Measurements from ENCODE around the gene TDRD3.

TDRD3 gene

GRCh38 chr13:60590800-60591747 is 194.1 kb downstream of the TDRD3 start:
- peaks cover 7% of the 10 kb centered on the region for H3K4me1 ChIP-seq (ENCODE audit: control insufficient read depth, insufficient read depth, low read length)
- no peaks in the 10 kb centered on the region for H3K9me3 ChIP-seq (ENCODE audit: control insufficient read depth, insufficient read depth, low read length)
- H3K9ac ChIP-seq (ENCODE audit: low read depth, low read length): no peak overlapping the region
- H3K27me3 ChIP-seq (ENCODE audit: control insufficient read depth, insufficient read depth, low read length): no peaks in the 10 kb centered on the region
- no peak overlapping the region for H3K4me3 ChIP-seq (ENCODE audit: low read depth, low read length)
- no peaks in the 10 kb centered on the region for H3K36me3 ChIP-seq (ENCODE audit: control insufficient read depth, insufficient read depth, low read length)

GRCh38 chr13:60603049-60603448 is 206.0 kb downstream of the TDRD3 start:
- Histone ChIP-seq H3K9ac (ENCODE audit: low read depth, low read length) (no peak overlapping the region), H3K36me3 (ENCODE audit: control insufficient read depth, insufficient read depth, low read length) (no peaks in the 10 kb centered on the region), H3K27me3 (ENCODE audit: control insufficient read depth, insufficient read depth, low read length) (no peaks in the 10 kb centered on the region), H3K4me3 (ENCODE audit: low read depth, low read length) (no peak overlapping the region), H3K9me3 (ENCODE audit: control insufficient read depth, insufficient read depth, low read length) (no peaks in the 10 kb centered on the region), H3K4me1 (ENCODE audit: control insufficient read depth, insufficient read depth, low read length) (no peaks in the 10 kb centered on the region)

- Histone ChIP-seq H3K9ac (ENCODE audit: low read depth, low read length) (no peak overlapping the region), H3K4me1 (ENCODE audit: control insufficient read depth, insufficient read depth, low read length) (no peaks in the 10 kb centered on the region), H3K4me3 (ENCODE audit: low read depth, low read length) (no peak overlapping the region), H3K9me3 (ENCODE audit: control insufficient read depth, insufficient read depth, low read length) (no peaks in the 10 kb centered on the region), H3K36me3 (ENCODE audit: control insufficient read depth, insufficient read depth, low read length) (no peaks in the 10 kb centered on the region), H3K27me3 (ENCODE audit: control insufficient read depth, insufficient read depth, low read length) (no peaks in the 10 kb centered on the region)
These were observed 207.0 kb downstream of the TDRD3 start for GRCh38 chr13:60604058-60604457.

GRCh38 chr13:60608954-60609353 is 211.9 kb downstream of the TDRD3 start:
- Histone ChIP-seq H3K4me1 (ENCODE audit: control insufficient read depth, insufficient read depth, low read length) (no peaks in the 10 kb centered on the region), H3K9me3 (ENCODE audit: control insufficient read depth, insufficient read depth, low read length) (no peaks in the 10 kb centered on the region), H3K36me3 (ENCODE audit: control insufficient read depth, insufficient read depth, low read length) (no peaks in the 10 kb centered on the region), H3K9ac (ENCODE audit: low read depth, low read length) (no peak overlapping the region), H3K27me3 (ENCODE audit: control insufficient read depth, insufficient read depth, low read length) (no peaks in the 10 kb centered on the region), H3K4me3 (ENCODE audit: low read depth, low read length) (no peak overlapping the region)

- Histone ChIP-seq H3K27me3 (ENCODE audit: control insufficient read depth, insufficient read depth, low read length) (no peaks in the 10 kb centered on the region), H3K4me1 (ENCODE audit: control insufficient read depth, insufficient read depth, low read length) (no peaks in the 10 kb centered on the region), H3K9ac (ENCODE audit: low read depth, low read length) (no peak overlapping the region), H3K36me3 (ENCODE audit: control insufficient read depth, insufficient read depth, low read length) (no peaks in the 10 kb centered on the region), H3K9me3 (ENCODE audit: control insufficient read depth, insufficient read depth, low read length) (no peaks in the 10 kb centered on the region), H3K4me3 (ENCODE audit: low read depth, low read length) (no peak overlapping the region)
These were observed 214.5 kb downstream of the TDRD3 start for GRCh38 chr13:60611523-60611922.

- Histone ChIP-seq H3K27me3 (ENCODE audit: control insufficient read depth, insufficient read depth, low read length) (no peaks in the 10 kb centered on the region), H3K36me3 (ENCODE audit: control insufficient read depth, insufficient read depth, low read length) (no peaks in the 10 kb centered on the region), H3K9me3 (ENCODE audit: control insufficient read depth, insufficient read depth, low read length) (no peaks in the 10 kb centered on the region), H3K4me1 (ENCODE audit: control insufficient read depth, insufficient read depth, low read length) (no peaks in the 10 kb centered on the region), H3K4me3 (ENCODE audit: low read depth, low read length) (no peak overlapping the region), H3K9ac (ENCODE audit: low read depth, low read length) (no peak overlapping the region)
These were observed 215.6 kb downstream of the TDRD3 start for GRCh38 chr13:60612593-60612992.

- Histone ChIP-seq H3K9me3 (ENCODE audit: control insufficient read depth, insufficient read depth, low read length) (no peaks in the 10 kb centered on the region), H3K9ac (ENCODE audit: low read depth, low read length) (no peak overlapping the region), H3K4me1 (ENCODE audit: control insufficient read depth, insufficient read depth, low read length) (peaks cover 2% of the 10 kb centered on the region), H3K4me3 (ENCODE audit: low read depth, low read length) (no peak overlapping the region), H3K36me3 (ENCODE audit: control insufficient read depth, insufficient read depth, low read length) (no peaks in the 10 kb centered on the region), H3K27me3 (ENCODE audit: control insufficient read depth, insufficient read depth, low read length) (no peaks in the 10 kb centered on the region)
These were observed 216.1 kb downstream of the TDRD3 start for GRCh38 chr13:60613080-60613479.

- Histone ChIP-seq H3K4me1 (ENCODE audit: control insufficient read depth, insufficient read depth, low read length) (peaks cover 2% of the 10 kb centered on the region), H3K36me3 (ENCODE audit: control insufficient read depth, insufficient read depth, low read length) (no peaks in the 10 kb centered on the region), H3K27me3 (ENCODE audit: control insufficient read depth, insufficient read depth, low read length) (no peaks in the 10 kb centered on the region), H3K4me3 (ENCODE audit: low read depth, low read length) (no peak overlapping the region), H3K9ac (ENCODE audit: low read depth, low read length) (no peak overlapping the region), H3K9me3 (ENCODE audit: control insufficient read depth, insufficient read depth, low read length) (no peaks in the 10 kb centered on the region)
These were observed 221.1 kb downstream of the TDRD3 start for GRCh38 chr13:60617991-60618733.

- H3K27me3 ChIP-seq (ENCODE audit: control insufficient read depth, insufficient read depth, low read length): no peaks in the 10 kb centered on the region
These were observed 222.4 kb downstream of the TDRD3 start for GRCh38 chr13:60619461-60619860.

GRCh38 chr13:60620611-60621395 is 223.8 kb downstream of the TDRD3 start:
- H3K36me3 ChIP-seq (ENCODE audit: control insufficient read depth, insufficient read depth, low read length): no peaks in the 10 kb centered on the region
- peaks cover 2% of the 10 kb centered on the region for H3K4me1 ChIP-seq (ENCODE audit: control insufficient read depth, insufficient read depth, low read length)
- H3K9me3 ChIP-seq (ENCODE audit: control insufficient read depth, insufficient read depth, low read length): no peaks in the 10 kb centered on the region
- H3K9ac ChIP-seq (ENCODE audit: low read depth, low read length): no peak overlapping the region
- H3K4me3 ChIP-seq (ENCODE audit: low read depth, low read length): no peak overlapping the region
- no peaks in the 10 kb centered on the region for H3K27me3 ChIP-seq (ENCODE audit: control insufficient read depth, insufficient read depth, low read length)

More at GRCh38 chr13:60619461-60619860, 222.4 kb downstream of the TDRD3 start:
- Histone ChIP-seq H3K4me3 (ENCODE audit: low read depth, low read length) (no peak overlapping the region), H3K4me1 (ENCODE audit: control insufficient read depth, insufficient read depth, low read length) (peaks cover 2% of the 10 kb centered on the region), H3K9me3 (ENCODE audit: control insufficient read depth, insufficient read depth, low read length) (no peaks in the 10 kb centered on the region), H3K36me3 (ENCODE audit: control insufficient read depth, insufficient read depth, low read length) (no peaks in the 10 kb centered on the region), H3K9ac (ENCODE audit: low read depth, low read length) (no peak overlapping the region)

GRCh38 chr13:60623151-60623550 is 226.1 kb downstream of the TDRD3 start:
- no peaks in the 10 kb centered on the region for H3K27me3 ChIP-seq (ENCODE audit: control insufficient read depth, insufficient read depth, low read length)
- H3K9me3 ChIP-seq (ENCODE audit: control insufficient read depth, insufficient read depth, low read length): no peaks in the 10 kb centered on the region
- no peak overlapping the region for H3K4me3 ChIP-seq (ENCODE audit: low read depth, low read length)
- no peak overlapping the region for H3K9ac ChIP-seq (ENCODE audit: low read depth, low read length)
- H3K36me3 ChIP-seq (ENCODE audit: control insufficient read depth, insufficient read depth, low read length): no peaks in the 10 kb centered on the region
- H3K4me1 ChIP-seq (ENCODE audit: control insufficient read depth, insufficient read depth, low read length): peaks cover 5% of the 10 kb centered on the region
